ENCODE measurements around the gene ZNF224.

- TF ChIP-seq CTCF (optimal IDR thresholded peaks at IDR 0.05 in 1 of 3, IDR thresholded peaks at IDR 0.05 in 1 of 3, conservative IDR thresholded peaks at IDR 0.05 in 1 of 3; ENCODE audit: extremely low read depth in 1 of 3, insufficient read depth in 2 of 3, low read length in 3 of 3) (no peak), EZH2 (IDR thresholded peaks at IDR 0.05; ENCODE audit: low read length) (no peak)
Measured at GRCh38 chr19:44069415-44069814, 24.7 kb upstream of the ZNF224 start.

All from keratinocyte (primary cell).